ENCODE measurements around the gene CASTOR1. TPM values are rescaled to one million over a fixed set of nuclear protein-coding genes. Genes with fewer than 3 reads are reported as not detected.

Gene CASTOR1
- total RNA-seq, 1 experiment from 2014 or later = 16.0 TPM

- Mint-ChIP-seq H3K27me3 (ENCODE audit: low read depth) (no peaks in the 10 kb centered on the region; the same call in 1 of the 2 replicates), H3K27ac (no peak overlapping the region), H3K4me3 (no peak overlapping the region), H3K9me3 (no peaks in the 10 kb centered on the region), H3K36me3 (no peaks in the 10 kb centered on the region), H3K4me1 (peaks cover 6% of the 10 kb centered on the region)
- ATAC-seq (no peak), DNase-seq (ENCODE audit: low spot score) (no peak)
- POLR2A ChIA-PET = no interaction called here
- TF ChIP-seq ZNF512 (CRISPR knock-in tag; IDR thresholded peaks at IDR 0.05; ENCODE audit: borderline replicate concordance) (no peak), ZNF138 (CRISPR knock-in tag; conservative IDR thresholded peaks at IDR 0.05) (no peak), SOX15 (CRISPR knock-in tag; IDR thresholded peaks at IDR 0.05) (no peak), CREB1 (CRISPR knock-in tag; IDR thresholded peaks at IDR 0.05) (no peak), ARID4B (CRISPR knock-in tag; IDR thresholded peaks at IDR 0.05; ENCODE audit: borderline replicate concordance) (no peak), ZNF317 (CRISPR knock-in tag; IDR thresholded peaks at IDR 0.05; ENCODE audit: borderline replicate concordance, low read depth) (no peak), MAX (CRISPR knock-in tag; IDR thresholded peaks at IDR 0.05) (no peak), ZNF232 (CRISPR knock-in tag; IDR thresholded peaks at IDR 0.05) (no peak), FOXP4 (CRISPR knock-in tag; IDR thresholded peaks at IDR 0.05) (no peak)
- TF ChIP-seq, protein P1, sequence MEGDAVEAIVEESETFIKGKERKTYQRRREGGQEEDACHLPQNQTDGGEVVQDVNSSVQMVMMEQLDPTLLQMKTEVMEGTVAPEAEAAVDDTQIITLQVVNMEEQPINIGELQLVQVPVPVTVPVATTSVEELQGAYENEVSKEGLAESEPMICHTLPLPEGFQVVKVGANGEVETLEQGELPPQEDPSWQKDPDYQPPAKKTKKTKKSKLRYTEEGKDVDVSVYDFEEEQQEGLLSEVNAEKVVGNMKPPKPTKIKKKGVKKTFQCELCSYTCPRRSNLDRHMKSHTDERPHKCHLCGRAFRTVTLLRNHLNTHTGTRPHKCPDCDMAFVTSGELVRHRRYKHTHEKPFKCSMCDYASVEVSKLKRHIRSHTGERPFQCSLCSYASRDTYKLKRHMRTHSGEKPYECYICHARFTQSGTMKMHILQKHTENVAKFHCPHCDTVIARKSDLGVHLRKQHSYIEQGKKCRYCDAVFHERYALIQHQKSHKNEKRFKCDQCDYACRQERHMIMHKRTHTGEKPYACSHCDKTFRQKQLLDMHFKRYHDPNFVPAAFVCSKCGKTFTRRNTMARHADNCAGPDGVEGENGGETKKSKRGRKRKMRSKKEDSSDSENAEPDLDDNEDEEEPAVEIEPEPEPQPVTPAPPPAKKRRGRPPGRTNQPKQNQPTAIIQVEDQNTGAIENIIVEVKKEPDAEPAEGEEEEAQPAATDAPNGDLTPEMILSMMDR (IDR thresholded peaks at IDR 0.05) = no peak
- TF ChIP-seq, protein P2, sequence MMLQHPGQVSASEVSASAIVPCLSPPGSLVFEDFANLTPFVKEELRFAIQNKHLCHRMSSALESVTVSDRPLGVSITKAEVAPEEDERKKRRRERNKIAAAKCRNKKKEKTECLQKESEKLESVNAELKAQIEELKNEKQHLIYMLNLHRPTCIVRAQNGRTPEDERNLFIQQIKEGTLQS (CRISPR knock-in tag; conservative IDR thresholded peaks at IDR 0.05) = no peak
- TF ChIP-seq, protein P3, sequence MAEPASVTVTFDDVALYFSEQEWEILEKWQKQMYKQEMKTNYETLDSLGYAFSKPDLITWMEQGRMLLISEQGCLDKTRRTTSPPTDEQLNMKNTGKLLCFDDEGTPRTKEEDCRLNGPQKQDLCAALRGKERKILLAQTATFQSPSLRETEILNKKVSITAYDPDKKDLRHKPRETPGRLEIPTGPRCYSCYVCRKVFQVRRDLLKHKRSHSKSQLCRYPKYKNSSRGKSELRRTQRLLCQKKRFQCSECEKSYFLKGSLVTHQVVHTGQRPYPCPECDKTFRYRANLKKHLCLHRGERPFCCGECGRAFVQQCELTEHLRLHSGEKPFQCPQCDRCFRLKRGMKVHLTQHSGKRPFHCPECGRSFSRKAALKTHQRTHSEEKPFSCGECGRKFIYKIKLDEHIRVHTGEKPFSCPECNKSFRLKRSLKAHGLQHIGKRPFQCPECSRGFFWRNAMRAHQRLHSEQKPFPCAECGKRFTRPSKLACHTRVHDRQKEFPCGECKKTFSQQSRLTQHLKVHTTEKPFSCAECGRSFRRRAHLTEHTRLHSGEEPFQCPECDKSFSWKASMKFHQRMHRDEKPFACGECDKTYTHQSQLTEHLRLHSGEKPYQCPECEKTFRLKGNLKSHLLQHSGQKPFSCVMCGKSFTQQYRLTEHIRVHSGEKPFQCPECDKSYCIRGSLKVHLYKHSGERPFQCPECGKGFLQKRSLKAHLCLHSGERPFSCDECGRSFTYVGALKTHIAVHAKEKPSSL (CRISPR knock-in tag; conservative IDR thresholded peaks at IDR 0.05) = no peak
- CTCF ChIA-PET = no interaction called here
These were observed 16.3 kb downstream of the CASTOR1 start for GRCh38 chr22:30272781-30273601.
